Glutamatergic neuron (in vitro differentiated cells): Measurements from ENCODE around the gene IL1RAP. TPM values are rescaled to one million over a fixed set of nuclear protein-coding genes. Genes with fewer than 3 reads are reported as not detected.
A peak's percentile ranks its signal among the peaks of the same experiment; 100 is the strongest.

Experiments
- DNase-seq: peaks from one replicate; pipeline ENCODE4 v3.0.0; 2022
- H3K27ac Mint-ChIP-seq: one replicate; pipeline ENCODE4 v1.8.0; 2020; ENCODE audit warnings: mild to moderate bottlenecking, mixed read lengths, inconsistent platforms; ENCODE audit not compliant: unreplicated experiment
- H3K27me3 Mint-ChIP-seq: one replicate; pipeline ENCODE4 v1.8.0; 2020; ENCODE audit warnings: mild to moderate bottlenecking, moderate library complexity, mixed read lengths, inconsistent platforms; ENCODE audit not compliant: unreplicated experiment
- H3K36me3 Mint-ChIP-seq: one replicate; pipeline ENCODE4 v1.8.0; 2020; ENCODE audit warnings: mild to moderate bottlenecking, mixed read lengths, inconsistent platforms; ENCODE audit not compliant: unreplicated experiment
- H3K4me1 Mint-ChIP-seq: one replicate; pipeline ENCODE4 v1.8.0; 2020; ENCODE audit warnings: mild to moderate bottlenecking, low read depth, mixed read lengths, inconsistent platforms; ENCODE audit not compliant: unreplicated experiment
- H3K4me3 Mint-ChIP-seq: one replicate; pipeline ENCODE4 v1.8.0; 2020; ENCODE audit warnings: mild to moderate bottlenecking, mixed read lengths, inconsistent platforms; ENCODE audit not compliant: unreplicated experiment
- H3K9me3 Mint-ChIP-seq: one replicate; pipeline ENCODE4 v1.8.0; 2020; ENCODE audit warnings: mild to moderate bottlenecking, moderate library complexity, mixed read lengths, inconsistent platforms; ENCODE audit not compliant: unreplicated experiment
- CTCF ChIP-seq: fragments of 200-600 bp; sonication (generic); IDR thresholded peaks from one replicate; pipeline ENCODE4 v1.5.0; 2021; ENCODE audit not compliant: partially characterized antibody, unreplicated experiment
- total RNA-seq: library from RNA; stranded (reverse); fragmentation: NEBNext Ultra II Directional; extraction: Animal tissue kit (Norgen Biotek cat#: 25700); gene quantifications from one replicate; pipeline ENCODE4 v1.2.1, GENCODE V29; 2021; ENCODE audit not compliant: unreplicated experiment

The IL1RAP gene
- total RNA-seq, 1 donor from 2014 or later, result 0.37 TPM

GRCh38 chr3:190658106-190658505 lies 144.2 kb downstream of the IL1RAP start:
- H3K4me3 Mint-ChIP-seq, result no peak overlapping the region
- no peak for TF ChIP-seq CTCF
- no peak overlapping the region for H3K27ac Mint-ChIP-seq
- H3K36me3 Mint-ChIP-seq, result no peaks in the 10 kb centered on the region
- H3K4me1 Mint-ChIP-seq, result no peaks in the 10 kb centered on the region
- H3K9me3 Mint-ChIP-seq, result no peaks in the 10 kb centered on the region
- DNase-seq, result no peak
- H3K27me3 Mint-ChIP-seq, result no peaks in the 10 kb centered on the region

- peaks cover 3% of the 10 kb centered on the region for H3K27me3 Mint-ChIP-seq
Observed at GRCh38 chr3:190666821-190667220, 152.9 kb downstream of the IL1RAP start.

GRCh38 chr3:190671658-190672057 lies 157.8 kb downstream of the IL1RAP start:
- DNase-seq, result no peak
- Mint-ChIP-seq H3K27me3 (peaks cover 3% of the 10 kb centered on the region), H3K4me1 (peaks cover 9% of the 10 kb centered on the region), H3K9me3 (peaks cover 1% of the 10 kb centered on the region), H3K4me3 (no peak overlapping the region), H3K27ac (no peak overlapping the region), H3K36me3 (no peaks in the 10 kb centered on the region)
- TF ChIP-seq CTCF, result no peak

More at GRCh38 chr3:190666821-190667220, 152.9 kb downstream of the IL1RAP start:
- no peak overlapping the region for H3K4me3 Mint-ChIP-seq
- H3K27ac Mint-ChIP-seq, result peak overlapping the region; percentile 45
- H3K9me3 Mint-ChIP-seq, result no peaks in the 10 kb centered on the region
- H3K36me3 Mint-ChIP-seq, result no peaks in the 10 kb centered on the region
- no peak for TF ChIP-seq CTCF
- DNase-seq, result peak; percentile 38
- H3K4me1 Mint-ChIP-seq, result peaks cover 15% of the 10 kb centered on the region

- no peak overlapping the region for H3K27ac Mint-ChIP-seq
- H3K9me3 Mint-ChIP-seq, result peaks cover 1% of the 10 kb centered on the region
- no peaks in the 10 kb centered on the region for H3K4me1 Mint-ChIP-seq
- H3K36me3 Mint-ChIP-seq, result no peaks in the 10 kb centered on the region
- no peak for TF ChIP-seq CTCF
- DNase-seq, result no peak
- no peak overlapping the region for H3K4me3 Mint-ChIP-seq
- no peaks in the 10 kb centered on the region for H3K27me3 Mint-ChIP-seq
Observed at GRCh38 chr3:190673148-190673547, 159.3 kb downstream of the IL1RAP start.

- Mint-ChIP-seq H3K4me1 (no peaks in the 10 kb centered on the region), H3K27me3 (no peaks in the 10 kb centered on the region), H3K9me3 (peaks cover 1% of the 10 kb centered on the region), H3K36me3 (no peaks in the 10 kb centered on the region), H3K4me3 (no peak overlapping the region), H3K27ac (no peak overlapping the region)
- TF ChIP-seq CTCF, result no peak
- no peak for DNase-seq
Observed at GRCh38 chr3:190676481-190676880, 162.6 kb downstream of the IL1RAP start.
